Activated CD4-positive, alpha-beta T cell treated with anti-CD3 and anti-CD28 coated beads, Interleukin-2, amount 10 ng/mL, durations not matched to agents 7 days and 5 days (primary cell): ENCODE results near the gene SPDYE4. TPM values are rescaled to one million over a fixed set of nuclear protein-coding genes. Genes with fewer than 3 reads are reported as not detected.
"Not testable (repeated sequence)": the region's sequence is repeated elsewhere in the genome, so short reads cannot be mapped to it uniquely, and the experiment has no call there.

Source experiments
- CTCF ChIA-PET: fragments of 350-600 bp; sonication (Branson Sonifier 250); formaldehyde crosslinking; loops from one replicate; lab custom pipeline; 2021; ENCODE audit warnings: antibody characterized with exemption; lab: Charles Lee
- POLR2A ChIA-PET: fragments of 350-600 bp; sonication (Branson Sonifier 250); formaldehyde crosslinking; loops from one replicate; lab custom pipeline; 2021; ENCODE audit warnings: antibody characterized with exemption; lab: Charles Lee
- DNase-seq: peaks from one replicate; pipeline ENCODE4 v3.0.0-alpha.2; 2020
- H3K27ac Mint-ChIP-seq: one replicate; pipeline ENCODE4 v1.8.0; 2021; ENCODE audit warnings: mild to moderate bottlenecking, moderate library complexity, mixed read lengths
- H3K27me3 Mint-ChIP-seq: one replicate; pipeline ENCODE4 v1.8.0; 2021; ENCODE audit warnings: mixed read lengths
- H3K36me3 Mint-ChIP-seq: one replicate; pipeline ENCODE4 v1.8.0; 2021; ENCODE audit warnings: low read depth, mixed read lengths
- H3K4me1 Mint-ChIP-seq: one replicate; pipeline ENCODE4 v1.8.0; 2021; ENCODE audit warnings: mixed read lengths
- H3K4me3 Mint-ChIP-seq: one replicate; pipeline ENCODE4 v1.8.0; 2021; ENCODE audit warnings: mild to moderate bottlenecking, moderate library complexity, mixed read lengths
- H3K9me3 Mint-ChIP-seq: one replicate; pipeline ENCODE4 v1.8.0; 2021; ENCODE audit warnings: mixed read lengths
- total RNA-seq, 2 experiments: library from RNA; stranded (reverse); gene quantifications; one replicate each; pipeline ENCODE4 v1.2.3, GENCODE V29; 2021

Gene SPDYE4
- total RNA-seq: not detected

- Mint-ChIP-seq H3K27me3 (peaks cover 23% of the 10 kb centered on the region), H3K9me3 (no peaks in the 10 kb centered on the region), H3K27ac (no peak within 1 kb of the TSS), H3K4me3 (no peak within 1 kb of the TSS), H3K4me1 (no peaks in the 10 kb centered on the region), H3K36me3 (no peaks in the 10 kb centered on the region)
- DNase-seq: no peak
- ChIA-PET POLR2A (no interaction called here), CTCF (no interaction called here)
Measured at GRCh38 chr17:8758137-8758596, at the start of gene SPDYE4. Gene SPDYE4, minus strand, starts transcription at chr17:8758546. Its CDS starts 164 bp downstream, at chr17:8758382.

- Mint-ChIP-seq H3K27me3 (peaks cover 3% of the 10 kb centered on the region), H3K27ac (no peak overlapping the region), H3K4me1 (no peaks in the 10 kb centered on the region), H3K9me3 (peaks cover 19% of the 10 kb centered on the region), H3K4me3 (no peak overlapping the region), H3K36me3 (peaks cover 28% of the 10 kb centered on the region)
- CTCF ChIA-PET: interaction anchor here (1.0 kb wide), 1 partner anchor 21 kb away, joined by 4 read pairs; no protein-coding TSS in a partner anchor
- no peak for DNase-seq
- POLR2A ChIA-PET: no interaction called here
Measured at GRCh38 chr17:8806926-8807550, 48.7 kb upstream of the SPDYE4 start.

GRCh38 chr17:8806253-8806925 is 48.0 kb upstream of the SPDYE4 start:
- DNase-seq: no peak
- H3K36me3 Mint-ChIP-seq: peaks cover 23% of the 10 kb centered on the region
- POLR2A ChIA-PET: no interaction called here

GRCh38 chr17:8805396-8805795 is 47.0 kb upstream of the SPDYE4 start:
- DNase-seq, H3K4me1 Mint-ChIP-seq, H3K4me3 Mint-ChIP-seq, H3K27ac Mint-ChIP-seq, H3K27me3 Mint-ChIP-seq, POLR2A ChIA-PET, CTCF ChIA-PET: not testable (repeated sequence)
- H3K9me3 Mint-ChIP-seq: peaks cover 12% of the 10 kb centered on the region
- peaks cover 18% of the 10 kb centered on the region for H3K36me3 Mint-ChIP-seq

More at GRCh38 chr17:8806253-8806925, 48.0 kb upstream of the SPDYE4 start:
- Mint-ChIP-seq H3K27me3 (peaks cover under 1% of the 10 kb centered on the region), H3K4me1 (no peaks in the 10 kb centered on the region), H3K27ac (no peak overlapping the region), H3K4me3 (no peak overlapping the region), H3K9me3 (peaks cover 14% of the 10 kb centered on the region)
- CTCF ChIA-PET: interaction anchor here (1.0 kb wide), 1 partner anchor 20 kb away, joined by 4 read pairs; no protein-coding TSS in a partner anchor

- Mint-ChIP-seq H3K36me3 (peaks cover 8% of the 10 kb centered on the region), H3K4me1 (no peaks in the 10 kb centered on the region), H3K27ac (no peak overlapping the region), H3K4me3 (no peak overlapping the region), H3K9me3 (peaks cover 3% of the 10 kb centered on the region), H3K27me3 (no peaks in the 10 kb centered on the region)
- no peak for DNase-seq
- ChIA-PET POLR2A (no interaction called here), CTCF (interaction anchor here (1.0 to 1.2 kb wide), 2 partner anchors 18 to 194 kb away, joined by 3 to 4 read pairs; no protein-coding TSS in a partner anchor)
Measured at GRCh38 chr17:8803531-8804420, 45.4 kb upstream of the SPDYE4 start.

- H3K4me3 Mint-ChIP-seq: no peak overlapping the region
- ChIA-PET CTCF (interaction anchor here (0.5 to 1.0 kb wide), 3 partner anchors 16 to 681 kb away, joined by 3 to 4 read pairs (median 3); no protein-coding TSS in a partner anchor), POLR2A (no interaction called here)
- no peak overlapping the region for H3K27ac Mint-ChIP-seq
- no peaks in the 10 kb centered on the region for H3K4me1 Mint-ChIP-seq
- H3K27me3 Mint-ChIP-seq: no peaks in the 10 kb centered on the region
- no peak for DNase-seq
- peaks cover 2% of the 10 kb centered on the region for H3K36me3 Mint-ChIP-seq
- H3K9me3 Mint-ChIP-seq: no peaks in the 10 kb centered on the region
Measured at GRCh38 chr17:8801135-8801840, 42.9 kb upstream of the SPDYE4 start.

GRCh38 chr17:8800656-8801055 is 42.3 kb upstream of the SPDYE4 start:
- Mint-ChIP-seq H3K27me3 (no peaks in the 10 kb centered on the region), H3K36me3 (peaks cover 2% of the 10 kb centered on the region), H3K4me1 (no peaks in the 10 kb centered on the region), H3K9me3 (no peaks in the 10 kb centered on the region), H3K27ac (no peak overlapping the region), H3K4me3 (no peak overlapping the region)
- POLR2A ChIA-PET: no interaction called here
- DNase-seq: no peak
- CTCF ChIA-PET: interaction anchor here (0.5 to 1.7 kb wide), 4 partner anchors 15 to 681 kb away, joined by 3 to 5 read pairs (median 4); no protein-coding TSS in a partner anchor

GRCh38 chr17:8799570-8800212 is 41.3 kb upstream of the SPDYE4 start:
- H3K9me3 Mint-ChIP-seq: no peaks in the 10 kb centered on the region
- ChIA-PET CTCF (interaction anchor here (1.0 to 1.7 kb wide), 2 partner anchors 14 to 34 kb away, joined by 3 to 5 read pairs; no protein-coding TSS in a partner anchor), POLR2A (no interaction called here)
- no peaks in the 10 kb centered on the region for H3K4me1 Mint-ChIP-seq
- H3K27ac Mint-ChIP-seq: no peak overlapping the region
- no peak overlapping the region for H3K4me3 Mint-ChIP-seq
- peaks cover 2% of the 10 kb centered on the region for H3K36me3 Mint-ChIP-seq
- no peaks in the 10 kb centered on the region for H3K27me3 Mint-ChIP-seq
- no peak for DNase-seq

- Mint-ChIP-seq H3K36me3 (peaks cover 2% of the 10 kb centered on the region), H3K27ac (no peak within 1 kb of the TSS), H3K4me3 (no peak within 1 kb of the TSS), H3K27me3 (no peaks in the 10 kb centered on the region), H3K4me1 (no peaks in the 10 kb centered on the region), H3K9me3 (no peaks in the 10 kb centered on the region)
- ChIA-PET CTCF (interaction anchor here (1.0 to 1.7 kb wide), 2 partner anchors 13 to 34 kb away, joined by 3 to 5 read pairs; no protein-coding TSS in a partner anchor), POLR2A (no interaction called here)
- no peak for DNase-seq
Measured at GRCh38 chr17:8798846-8799569, 40.7 kb upstream of the SPDYE4 start, which contains the start of gene MFSD6L. Gene MFSD6L, minus strand, starts transcription at chr17:8799365. Its CDS starts 245 bp downstream, at chr17:8799120.

- Mint-ChIP-seq H3K9me3 (no peaks in the 10 kb centered on the region), H3K4me1 (no peaks in the 10 kb centered on the region), H3K27ac (no peak overlapping the region), H3K36me3 (peaks cover 2% of the 10 kb centered on the region), H3K27me3 (peaks cover 1% of the 10 kb centered on the region), H3K4me3 (no peak overlapping the region)
- ChIA-PET CTCF (interaction anchor here (1.4 kb wide), 1 partner anchor 12 kb away, joined by 4 read pairs; no protein-coding TSS in a partner anchor), POLR2A (no interaction called here)
- no peak for DNase-seq
Measured at GRCh38 chr17:8798176-8798845, 40.0 kb upstream of the SPDYE4 start.
